HG03064 (cell line): ENCODE measurements around the gene SARDH.

Source experiments
- ATAC-seq: cut with Tn5 transposase; IDR thresholded peaks from one replicate; pipeline ENCODE4 v1.9.1; 2021; ENCODE audit warnings: low read depth; ENCODE audit not compliant: unreplicated experiment

Gene SARDH

DNA sequence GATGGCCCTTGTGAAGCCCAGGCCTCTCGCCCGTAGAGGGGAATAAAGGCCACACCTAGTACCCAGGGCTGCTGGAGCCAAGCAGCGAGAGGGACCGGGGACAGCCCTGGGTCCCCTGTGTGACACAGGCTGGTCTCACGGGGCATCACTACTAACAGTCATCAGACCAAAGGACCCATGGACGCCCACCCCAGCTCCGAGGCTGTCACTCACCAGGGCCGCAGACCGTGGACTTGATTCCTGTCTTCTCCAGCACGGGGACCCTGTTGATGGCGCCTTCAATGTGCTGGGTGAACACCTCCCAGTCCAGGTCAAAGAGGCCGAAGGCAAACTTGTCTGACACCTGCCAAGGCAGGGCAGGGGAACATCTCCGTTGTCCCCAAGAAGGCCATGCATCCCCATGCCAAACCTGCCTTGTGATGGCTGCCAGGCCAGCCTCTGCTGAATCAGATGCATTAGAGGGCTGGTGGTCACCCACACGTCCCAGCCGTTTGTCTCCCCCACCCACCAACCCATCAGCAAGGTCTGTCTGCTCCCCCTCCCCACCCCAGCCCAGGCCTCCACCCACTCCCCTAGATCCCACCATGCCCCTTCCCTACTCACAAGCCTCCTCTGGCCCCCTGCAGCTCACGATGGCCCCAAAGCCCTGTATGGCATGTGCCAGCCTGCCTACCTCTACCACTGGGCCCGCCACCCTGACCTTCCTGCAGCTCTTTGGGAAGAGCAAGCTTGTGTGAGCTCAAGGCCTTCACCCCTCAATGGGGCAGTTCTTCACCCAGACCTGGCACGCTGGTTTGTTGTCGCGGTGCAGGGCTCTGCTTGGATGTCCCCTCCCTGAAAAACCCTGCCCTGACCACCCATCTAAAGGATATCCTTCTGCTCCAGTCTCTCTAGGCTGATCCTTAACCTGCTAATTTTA is 20.8 kb downstream of the SARDH start:
- ATAC-seq = no peak

DNA sequence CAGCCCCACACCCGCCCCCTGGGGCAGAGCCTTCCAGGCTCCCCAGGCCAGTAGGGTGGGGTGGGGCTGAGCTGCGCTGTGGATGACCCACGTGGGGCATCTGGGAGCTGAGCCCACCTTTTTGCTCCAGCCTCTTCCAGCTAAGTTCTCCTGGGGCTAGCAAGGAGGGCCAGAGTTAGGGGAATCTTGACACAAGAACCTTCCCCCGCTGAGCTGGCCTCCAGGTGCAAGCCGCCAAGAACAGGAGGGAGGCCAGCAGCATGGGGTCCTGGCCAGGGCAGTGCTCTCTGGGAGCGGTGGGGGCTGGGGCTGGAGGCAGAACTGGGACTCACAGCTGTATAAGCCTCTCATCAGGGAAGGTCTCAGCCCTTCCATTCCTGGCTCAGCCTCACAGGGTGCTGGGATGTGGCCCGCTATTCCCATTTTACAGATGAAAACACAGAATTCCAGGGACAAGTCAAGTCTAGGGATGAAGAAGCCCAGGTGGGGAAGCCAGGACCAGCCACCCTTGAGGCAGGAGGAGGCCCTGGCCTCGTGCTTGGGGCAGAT is 21.5 kb downstream of the SARDH start:
- no peak for ATAC-seq

GRCh38 chr9:133715866-133716563 is 22.1 kb downstream of the SARDH start:
- ATAC-seq = no peak

- no peak for ATAC-seq
Observed at GRCh38 chr9:133715295-133715865, 22.8 kb downstream of the SARDH start.

DNA sequence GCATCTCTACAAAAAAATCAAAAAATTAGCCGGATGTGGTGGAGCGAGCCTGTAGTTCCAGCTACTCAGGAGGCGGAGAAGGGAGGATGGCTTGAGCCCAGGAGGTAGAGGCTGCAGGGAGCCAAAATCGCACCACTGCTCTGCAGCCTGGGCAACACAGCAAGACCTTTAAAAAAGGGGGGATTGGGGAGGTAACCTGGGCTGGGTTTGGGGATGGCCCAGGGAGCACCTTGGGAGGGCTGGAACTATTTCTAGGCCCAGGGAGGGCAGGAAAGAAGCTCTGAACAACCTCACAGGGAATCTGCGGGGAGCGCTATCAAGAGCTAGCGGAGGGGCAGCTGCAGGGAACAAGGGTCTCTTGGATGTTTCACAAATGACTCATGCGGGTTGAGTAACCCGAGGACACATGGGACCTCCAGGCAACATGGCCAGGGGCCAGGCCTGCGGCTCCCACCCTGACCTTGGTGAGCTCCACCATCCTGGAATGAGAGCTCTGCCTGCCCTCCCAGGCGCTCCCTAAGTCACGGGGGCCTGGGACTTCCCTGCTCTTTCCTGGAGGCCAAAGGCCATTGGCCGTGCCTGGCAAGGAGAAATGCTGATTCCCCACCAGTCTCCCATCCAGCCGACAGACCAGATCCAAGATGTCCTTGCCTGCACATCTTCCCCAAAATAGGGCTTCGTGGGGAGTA is 23.4 kb downstream of the SARDH start:
- no peak for ATAC-seq

DNA sequence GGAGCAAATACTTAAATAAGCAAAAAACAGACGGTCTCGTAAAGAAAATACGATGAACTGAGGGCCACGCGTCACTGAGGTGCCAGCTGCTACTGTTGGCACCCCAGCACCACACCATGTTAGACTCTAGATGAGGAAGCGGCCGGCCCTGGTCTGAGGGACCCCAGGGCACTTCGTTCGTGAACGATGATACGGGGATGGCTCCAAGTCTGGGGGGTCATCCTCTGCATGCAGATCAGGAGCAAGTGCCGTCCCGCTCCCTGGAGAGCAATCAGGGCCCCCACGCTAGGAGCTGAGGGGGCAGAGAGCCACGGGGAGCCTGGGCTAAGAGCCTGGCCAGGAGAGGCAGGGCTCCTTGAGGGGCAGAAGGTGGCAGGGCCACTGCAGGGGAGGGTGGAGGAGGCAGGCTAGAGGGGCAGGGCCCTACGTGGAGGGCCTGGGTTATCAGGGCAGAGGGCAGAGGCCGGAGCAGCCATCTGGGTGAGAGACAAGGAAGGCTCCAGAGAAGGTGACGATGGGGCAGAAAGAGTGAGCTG is 24.1 kb downstream of the SARDH start:
- no peak for ATAC-seq

DNA sequence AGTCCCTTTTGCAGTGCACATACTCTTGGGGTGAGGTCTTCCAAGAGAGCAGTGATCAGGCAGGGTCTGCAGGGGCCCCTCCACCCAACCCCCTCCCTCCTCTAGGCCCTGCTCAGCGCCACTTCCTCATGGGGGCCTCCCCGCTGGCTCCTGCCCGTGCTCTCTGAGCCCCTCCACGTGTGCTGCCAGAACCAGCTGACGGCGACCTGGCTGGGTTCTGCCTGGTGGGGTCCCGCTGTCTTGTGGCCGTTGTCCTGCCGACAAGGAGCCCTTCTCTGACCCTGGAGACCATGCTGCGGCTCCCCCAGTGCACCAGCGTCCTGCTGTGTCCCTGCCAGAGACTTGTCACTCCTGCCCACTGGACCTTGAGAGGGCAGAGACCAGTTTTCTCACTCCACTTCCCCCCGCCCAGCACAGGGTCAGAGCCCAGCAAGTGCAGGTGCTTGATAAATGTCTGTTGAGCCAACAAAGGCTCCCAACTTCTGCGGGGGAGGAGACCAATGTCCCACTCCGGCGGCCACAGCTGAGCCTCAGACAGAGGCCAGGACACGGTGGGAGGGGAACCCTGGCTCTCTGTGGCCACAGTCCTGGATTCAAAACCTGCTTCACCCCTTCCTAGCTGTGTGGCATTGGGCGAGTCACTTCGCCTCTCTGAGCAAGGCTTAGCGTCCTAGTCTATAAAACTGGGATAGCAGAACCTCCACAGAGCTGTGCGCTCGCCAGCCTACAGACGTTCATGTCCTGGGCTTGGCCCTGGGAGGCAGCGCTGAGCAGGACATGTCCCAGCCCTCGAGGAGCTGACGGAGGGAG is 24.8 kb downstream of the SARDH start:
- ATAC-seq = no peak

- no peak for ATAC-seq
Observed at GRCh38 chr9:133712221-133713100, 25.7 kb downstream of the SARDH start.

DNA sequence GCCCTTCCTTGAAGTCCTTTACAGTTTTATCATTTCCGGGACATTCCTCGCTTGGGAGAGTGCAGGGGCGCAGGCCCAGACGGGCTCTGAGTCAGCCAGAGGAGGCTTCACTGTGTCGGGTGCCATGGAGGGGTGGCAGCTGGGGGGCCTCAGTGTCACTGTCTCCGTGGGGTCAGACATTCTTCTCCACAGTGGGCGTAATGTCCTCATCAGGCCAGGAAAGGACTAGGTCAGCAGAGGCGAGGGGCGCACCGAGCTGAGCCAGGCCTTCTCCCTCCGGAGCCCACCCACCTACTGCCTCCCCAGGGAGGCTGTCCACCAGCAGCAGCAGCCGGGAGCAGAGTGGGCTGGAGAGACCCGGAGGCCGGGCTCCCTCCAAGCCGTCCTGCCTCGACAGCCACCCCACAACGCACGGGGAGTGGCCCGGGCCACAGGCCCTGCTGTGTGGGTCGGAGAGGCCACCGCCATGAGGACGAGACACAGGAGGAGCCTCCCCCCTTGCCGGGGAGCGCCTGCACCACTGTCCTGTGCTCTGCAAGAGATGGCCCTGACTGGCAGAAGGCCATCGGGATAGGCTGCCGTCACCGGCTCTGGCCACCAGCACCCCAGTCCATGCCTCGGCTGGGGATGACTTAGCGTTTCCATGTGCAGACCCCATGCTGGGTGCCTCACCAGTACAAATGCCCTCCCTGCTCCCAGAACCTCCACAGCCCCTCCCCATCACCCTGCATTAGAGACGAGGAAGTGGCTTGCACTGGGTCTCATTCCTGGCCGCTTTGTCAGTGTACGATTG is 26.5 kb downstream of the SARDH start:
- no peak for ATAC-seq

GRCh38 chr9:133710661-133711427 is 27.3 kb downstream of the SARDH start:
- no peak for ATAC-seq

DNA sequence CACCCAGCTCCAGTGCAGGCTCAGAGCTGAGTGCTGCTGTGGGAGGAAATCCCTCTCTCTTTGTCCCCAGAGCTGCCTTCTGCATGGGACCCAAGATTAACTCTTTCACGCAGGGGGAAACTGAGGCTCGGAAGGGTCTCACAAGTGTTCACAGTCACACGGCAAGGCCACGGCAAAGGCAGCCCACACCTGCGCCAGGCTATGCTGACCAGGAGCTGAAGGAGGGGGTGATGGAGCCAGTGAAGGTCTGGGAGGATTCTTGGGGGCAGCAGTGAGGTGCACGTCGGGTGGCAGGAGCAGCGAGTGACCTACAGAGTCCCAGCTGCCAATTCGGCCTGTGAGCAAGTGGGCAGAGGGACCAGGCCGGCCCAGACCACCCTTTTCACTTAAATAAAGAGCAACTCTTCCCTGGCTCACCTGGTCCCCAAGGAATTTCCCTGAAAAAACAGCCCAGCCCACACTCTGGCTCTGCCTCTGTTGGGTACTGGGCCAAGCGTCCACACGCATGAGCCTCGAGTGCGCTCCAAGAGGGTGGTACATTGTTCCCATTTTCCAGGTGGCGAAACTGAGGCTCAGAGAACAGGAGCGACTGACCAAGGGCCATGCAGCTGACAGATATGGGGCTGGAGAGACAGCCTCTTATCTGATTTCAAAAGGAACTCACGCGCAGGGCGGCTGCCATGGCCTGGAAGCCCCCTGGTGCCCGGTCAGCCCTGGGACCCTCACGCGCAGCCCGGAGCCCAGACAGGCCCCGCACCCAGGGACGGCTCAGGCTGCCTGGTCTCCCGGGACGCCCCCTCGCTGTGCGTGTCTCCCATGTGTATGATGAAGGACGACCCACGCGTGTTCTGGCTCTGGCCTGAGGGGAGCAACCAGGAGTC is 28.2 kb downstream of the SARDH start:
- ATAC-seq = no peak

DNA sequence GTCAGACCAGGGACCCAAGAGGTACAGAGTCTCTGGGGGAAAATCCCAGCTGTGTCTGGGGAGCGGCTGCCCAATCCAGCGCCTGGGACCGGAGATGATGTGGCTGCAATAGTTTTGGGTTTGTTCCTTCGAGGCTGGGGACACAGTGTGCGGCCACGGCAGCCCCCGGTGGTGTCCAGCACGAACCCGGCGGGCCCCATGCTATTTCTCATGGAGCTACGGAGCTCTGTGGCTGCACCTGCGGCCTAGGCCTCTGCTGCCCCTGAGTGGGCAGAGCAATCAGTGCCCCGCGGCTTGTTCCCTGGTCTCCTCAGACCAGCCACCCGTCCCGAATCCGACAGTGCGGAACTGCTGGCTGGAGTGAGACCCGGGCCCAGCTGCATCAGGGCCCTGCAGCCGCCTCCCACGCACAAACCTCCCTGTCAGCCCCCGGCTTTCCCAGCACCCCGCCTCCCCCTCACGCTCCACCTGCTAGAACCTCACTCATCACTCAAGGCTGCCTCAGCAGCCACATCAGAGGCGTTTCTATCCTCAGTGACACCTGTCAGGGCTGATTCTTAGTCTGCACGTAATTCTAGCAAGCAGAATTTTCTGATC is 29.0 kb downstream of the SARDH start:
- no peak for ATAC-seq

GRCh38 chr9:133708246-133709014 is 29.7 kb downstream of the SARDH start:
- ATAC-seq = no peak

- no peak for ATAC-seq
Observed at GRCh38 chr9:133707763-133708245, 30.3 kb downstream of the SARDH start.
